ENCODE measurements around the gene SSTR3.

Gene SSTR3

DNA sequence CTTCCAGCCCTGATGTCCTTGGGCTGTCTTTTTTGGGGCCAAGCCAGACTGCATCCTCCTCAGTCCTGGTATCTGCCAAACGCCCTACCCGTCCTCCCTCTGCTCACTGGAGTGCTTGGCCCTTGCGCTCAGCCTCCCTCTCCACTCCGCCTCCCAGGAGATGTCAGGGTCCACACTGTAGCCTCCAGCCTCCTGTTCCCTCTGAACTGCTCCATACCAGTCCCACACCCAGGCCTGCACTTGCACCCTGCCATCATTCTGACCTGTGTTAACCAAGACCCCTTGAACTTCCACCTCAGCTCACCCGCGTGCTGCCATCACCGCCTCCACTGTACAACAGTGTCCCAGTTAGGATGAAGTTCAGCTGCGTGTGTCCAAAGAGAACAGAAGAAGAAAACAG, 56.3 kb downstream of the SSTR3 start:
- H3K36me3 ChIP-seq (ENCODE audit: control insufficient read depth in 1 of 2, insufficient read depth in 2 of 2, low read length in 2 of 2): no peaks in the 10 kb centered on the region
- H3K9me3 ChIP-seq (ENCODE audit: control insufficient read depth in 1 of 2, low read length in 2 of 2): no peaks in the 10 kb centered on the region
- no peak overlapping the region for H3K9ac ChIP-seq (ENCODE audit: low read depth in 1 of 2, low read length in 2 of 2)
- H3K4me3 ChIP-seq (ENCODE audit: low read depth in 1 of 2, low read length in 2 of 2): no peak overlapping the region
- H3K27me3 ChIP-seq (ENCODE audit: control insufficient read depth in 1 of 2, insufficient read depth in 2 of 2, low read length in 2 of 2): no peaks in the 10 kb centered on the region
- H3K27ac ChIP-seq (ENCODE audit: low read depth, low read length): no peak overlapping the region
- no peaks in the 10 kb centered on the region for H3K4me1 ChIP-seq (ENCODE audit: control insufficient read depth in 1 of 2, insufficient read depth in 2 of 2, low read length in 2 of 2)

GRCh38 chr22:37154925-37155712, 57.2 kb downstream of the SSTR3 start:
- Histone ChIP-seq H3K4me1 (ENCODE audit: control insufficient read depth in 1 of 2, insufficient read depth in 2 of 2, low read length in 2 of 2) (no peaks in the 10 kb centered on the region), H3K36me3 (ENCODE audit: control insufficient read depth in 1 of 2, insufficient read depth in 2 of 2, low read length in 2 of 2) (no peaks in the 10 kb centered on the region), H3K27me3 (ENCODE audit: control insufficient read depth in 1 of 2, insufficient read depth in 2 of 2, low read length in 2 of 2) (no peaks in the 10 kb centered on the region), H3K9ac (ENCODE audit: low read depth in 1 of 2, low read length in 2 of 2) (no peak overlapping the region), H3K27ac (ENCODE audit: low read depth, low read length) (no peak overlapping the region), H3K4me3 (ENCODE audit: low read depth in 1 of 2, low read length in 2 of 2) (no peak overlapping the region), H3K9me3 (ENCODE audit: control insufficient read depth in 1 of 2, low read length in 2 of 2) (no peaks in the 10 kb centered on the region)

Data from duodenal mucosa (tissue), 2 donors.